ENCODE measurements around the gene SMYD3.

DNA sequence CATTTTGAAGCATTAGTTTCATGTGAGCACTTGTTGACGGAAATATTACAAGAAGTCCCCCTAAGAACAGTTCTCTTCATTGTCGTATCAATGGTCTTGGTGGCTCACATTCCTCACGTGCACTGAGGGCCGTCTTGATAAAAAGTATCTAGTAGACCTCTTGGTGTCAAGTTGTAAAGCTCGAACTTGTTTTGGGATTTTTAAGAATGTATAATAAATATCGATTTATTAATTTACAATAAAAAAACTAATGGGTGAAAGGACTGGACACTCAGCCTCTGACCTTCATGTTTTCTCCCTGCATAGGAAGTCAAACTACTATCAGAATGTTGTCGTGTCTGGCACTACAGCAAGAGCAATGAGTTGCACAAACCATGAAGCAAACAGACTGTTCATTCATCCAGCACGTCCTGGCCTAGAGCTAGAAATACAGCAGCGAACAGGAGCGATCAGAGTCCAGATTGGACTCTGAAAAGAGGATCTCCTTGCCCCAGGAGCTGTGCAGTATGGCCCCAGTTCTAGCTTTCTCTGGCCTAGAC, 319.2 kb downstream of the SMYD3 start:
- TF ChIP-seq, protein P1, sequence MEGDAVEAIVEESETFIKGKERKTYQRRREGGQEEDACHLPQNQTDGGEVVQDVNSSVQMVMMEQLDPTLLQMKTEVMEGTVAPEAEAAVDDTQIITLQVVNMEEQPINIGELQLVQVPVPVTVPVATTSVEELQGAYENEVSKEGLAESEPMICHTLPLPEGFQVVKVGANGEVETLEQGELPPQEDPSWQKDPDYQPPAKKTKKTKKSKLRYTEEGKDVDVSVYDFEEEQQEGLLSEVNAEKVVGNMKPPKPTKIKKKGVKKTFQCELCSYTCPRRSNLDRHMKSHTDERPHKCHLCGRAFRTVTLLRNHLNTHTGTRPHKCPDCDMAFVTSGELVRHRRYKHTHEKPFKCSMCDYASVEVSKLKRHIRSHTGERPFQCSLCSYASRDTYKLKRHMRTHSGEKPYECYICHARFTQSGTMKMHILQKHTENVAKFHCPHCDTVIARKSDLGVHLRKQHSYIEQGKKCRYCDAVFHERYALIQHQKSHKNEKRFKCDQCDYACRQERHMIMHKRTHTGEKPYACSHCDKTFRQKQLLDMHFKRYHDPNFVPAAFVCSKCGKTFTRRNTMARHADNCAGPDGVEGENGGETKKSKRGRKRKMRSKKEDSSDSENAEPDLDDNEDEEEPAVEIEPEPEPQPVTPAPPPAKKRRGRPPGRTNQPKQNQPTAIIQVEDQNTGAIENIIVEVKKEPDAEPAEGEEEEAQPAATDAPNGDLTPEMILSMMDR (IDR thresholded peaks at IDR 0.05; ENCODE audit: extremely low read depth in 1 of 2, insufficient read depth in 1 of 2, low read depth in 1 of 2, low read length in 2 of 2) = no peak
- no peak for TF ChIP-seq MYC (IDR thresholded peaks at IDR 0.05; ENCODE audit: low read depth, low read length)
- TF ChIP-seq FOS (IDR thresholded peaks at IDR 0.05; ENCODE audit: borderline replicate concordance, insufficient read depth, low read length) = no peak
- TF ChIP-seq GATA2 (IDR thresholded peaks at IDR 0.05; ENCODE audit: insufficient read depth, insufficient read length, low read depth, low read length) = no peak
- no peak for TF ChIP-seq POLR2AphosphoS5 (IDR thresholded peaks at IDR 0.05; ENCODE audit: insufficient read depth, low read depth, low read length)
- TF ChIP-seq POLR2A (IDR thresholded peaks at IDR 0.05; ENCODE audit: low read depth, low read length) = no peak
- no peak for TF ChIP-seq EZH2 (IDR thresholded peaks at IDR 0.05; ENCODE audit: borderline replicate concordance, low read depth, low read length, severe bottlenecking)
